Ishikawa (cell line): Measurements from ENCODE around the gene MARCO.

Experiments used
- CEBPB ChIP-seq: IDR thresholded peaks from 2 replicates; pipeline ENCODE4 v1.6.1; 2012
- CREB1 ChIP-seq: IDR thresholded peaks from 2 replicates; pipeline ENCODE4 v1.6.1; 2012; ENCODE audit warnings: low read depth
- EGR1 ChIP-seq: IDR thresholded peaks from 2 replicates; pipeline ENCODE4 v1.6.1; 2012
- EP300 ChIP-seq: IDR thresholded peaks from 2 replicates; pipeline ENCODE4 v1.6.1; 2012; ENCODE audit warnings: borderline replicate concordance
- FOXM1 ChIP-seq: IDR thresholded peaks from 2 replicates; pipeline ENCODE4 v1.6.1; 2012; ENCODE audit warnings: low read depth, borderline replicate concordance
- NFIC ChIP-seq: IDR thresholded peaks from 2 replicates; pipeline ENCODE4 v1.6.1; 2012
- RAD21 ChIP-seq: IDR thresholded peaks from 2 replicates; pipeline ENCODE4 v1.6.1; 2012; ENCODE audit warnings: low read depth
- TAF1 ChIP-seq: IDR thresholded peaks from 2 replicates; pipeline ENCODE4 v1.6.1; 2012; ENCODE audit warnings: low read depth, mild to moderate bottlenecking
- TCF12 ChIP-seq: IDR thresholded peaks from 2 replicates; pipeline ENCODE4 v1.6.1; 2012; ENCODE audit warnings: low read depth
- TEAD4 ChIP-seq: IDR thresholded peaks from 2 replicates; pipeline ENCODE4 v1.6.1; 2012
- USF1 ChIP-seq: IDR thresholded peaks from 2 replicates; pipeline ENCODE4 v1.6.1; 2012
- YY1 ChIP-seq: IDR thresholded peaks from 2 replicates; pipeline ENCODE4 v1.6.1; 2012; ENCODE audit warnings: low read depth
- ZBTB7A ChIP-seq: IDR thresholded peaks from 2 replicates; pipeline ENCODE4 v1.6.1; 2012; ENCODE audit warnings: low read depth
- TF ChIP-seq, protein P1 (sequence below): IDR thresholded peaks from 2 replicates; pipeline ENCODE4 v1.6.1; 2012; ENCODE audit warnings: low read depth, mild to moderate bottlenecking
- TF ChIP-seq, protein P2 (sequence below): IDR thresholded peaks from 2 replicates; pipeline ENCODE4 v1.6.1; 2012

Gene MARCO

DNA sequence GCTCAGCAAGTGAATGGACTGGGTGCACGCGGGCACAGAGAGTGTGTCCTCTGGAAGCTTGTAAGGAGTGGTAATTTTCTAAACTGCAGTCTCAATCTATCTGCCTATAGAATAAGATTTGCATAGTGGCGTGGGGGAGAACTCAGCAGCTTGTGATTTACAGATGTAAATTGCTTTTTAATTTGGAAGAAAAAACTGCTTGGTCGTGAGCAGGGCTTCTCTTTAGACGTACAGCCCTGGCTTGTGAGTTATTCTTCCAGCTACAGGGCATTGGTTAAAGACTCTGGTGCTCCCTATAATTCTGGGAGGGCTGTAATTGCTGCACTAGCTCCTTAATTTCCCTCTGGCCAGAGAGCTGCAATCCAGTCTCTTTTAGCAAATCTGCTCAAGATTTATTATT lies 84.9 kb downstream of the MARCO start:
- no peak for TF ChIP-seq NFIC
- TF ChIP-seq, protein P1, sequence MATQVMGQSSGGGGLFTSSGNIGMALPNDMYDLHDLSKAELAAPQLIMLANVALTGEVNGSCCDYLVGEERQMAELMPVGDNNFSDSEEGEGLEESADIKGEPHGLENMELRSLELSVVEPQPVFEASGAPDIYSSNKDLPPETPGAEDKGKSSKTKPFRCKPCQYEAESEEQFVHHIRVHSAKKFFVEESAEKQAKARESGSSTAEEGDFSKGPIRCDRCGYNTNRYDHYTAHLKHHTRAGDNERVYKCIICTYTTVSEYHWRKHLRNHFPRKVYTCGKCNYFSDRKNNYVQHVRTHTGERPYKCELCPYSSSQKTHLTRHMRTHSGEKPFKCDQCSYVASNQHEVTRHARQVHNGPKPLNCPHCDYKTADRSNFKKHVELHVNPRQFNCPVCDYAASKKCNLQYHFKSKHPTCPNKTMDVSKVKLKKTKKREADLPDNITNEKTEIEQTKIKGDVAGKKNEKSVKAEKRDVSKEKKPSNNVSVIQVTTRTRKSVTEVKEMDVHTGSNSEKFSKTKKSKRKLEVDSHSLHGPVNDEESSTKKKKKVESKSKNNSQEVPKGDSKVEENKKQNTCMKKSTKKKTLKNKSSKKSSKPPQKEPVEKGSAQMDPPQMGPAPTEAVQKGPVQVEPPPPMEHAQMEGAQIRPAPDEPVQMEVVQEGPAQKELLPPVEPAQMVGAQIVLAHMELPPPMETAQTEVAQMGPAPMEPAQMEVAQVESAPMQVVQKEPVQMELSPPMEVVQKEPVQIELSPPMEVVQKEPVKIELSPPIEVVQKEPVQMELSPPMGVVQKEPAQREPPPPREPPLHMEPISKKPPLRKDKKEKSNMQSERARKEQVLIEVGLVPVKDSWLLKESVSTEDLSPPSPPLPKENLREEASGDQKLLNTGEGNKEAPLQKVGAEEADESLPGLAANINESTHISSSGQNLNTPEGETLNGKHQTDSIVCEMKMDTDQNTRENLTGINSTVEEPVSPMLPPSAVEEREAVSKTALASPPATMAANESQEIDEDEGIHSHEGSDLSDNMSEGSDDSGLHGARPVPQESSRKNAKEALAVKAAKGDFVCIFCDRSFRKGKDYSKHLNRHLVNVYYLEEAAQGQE = no peak
- TF ChIP-seq TCF12 = no peak
- TF ChIP-seq ZBTB7A = no peak
- no peak for TF ChIP-seq USF1
- no peak for TF ChIP-seq EGR1
- TF ChIP-seq CEBPB = no peak
- no peak for TF ChIP-seq YY1
- TF ChIP-seq TEAD4 = no peak
- TF ChIP-seq CREB1 = no peak
- TF ChIP-seq RAD21 = no peak
- TF ChIP-seq TAF1 = no peak
- TF ChIP-seq EP300 = no peak
- TF ChIP-seq FOXM1 = no peak
- TF ChIP-seq, protein P2, sequence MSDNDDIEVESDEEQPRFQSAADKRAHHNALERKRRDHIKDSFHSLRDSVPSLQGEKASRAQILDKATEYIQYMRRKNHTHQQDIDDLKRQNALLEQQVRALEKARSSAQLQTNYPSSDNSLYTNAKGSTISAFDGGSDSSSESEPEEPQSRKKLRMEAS = no peak

DNA sequence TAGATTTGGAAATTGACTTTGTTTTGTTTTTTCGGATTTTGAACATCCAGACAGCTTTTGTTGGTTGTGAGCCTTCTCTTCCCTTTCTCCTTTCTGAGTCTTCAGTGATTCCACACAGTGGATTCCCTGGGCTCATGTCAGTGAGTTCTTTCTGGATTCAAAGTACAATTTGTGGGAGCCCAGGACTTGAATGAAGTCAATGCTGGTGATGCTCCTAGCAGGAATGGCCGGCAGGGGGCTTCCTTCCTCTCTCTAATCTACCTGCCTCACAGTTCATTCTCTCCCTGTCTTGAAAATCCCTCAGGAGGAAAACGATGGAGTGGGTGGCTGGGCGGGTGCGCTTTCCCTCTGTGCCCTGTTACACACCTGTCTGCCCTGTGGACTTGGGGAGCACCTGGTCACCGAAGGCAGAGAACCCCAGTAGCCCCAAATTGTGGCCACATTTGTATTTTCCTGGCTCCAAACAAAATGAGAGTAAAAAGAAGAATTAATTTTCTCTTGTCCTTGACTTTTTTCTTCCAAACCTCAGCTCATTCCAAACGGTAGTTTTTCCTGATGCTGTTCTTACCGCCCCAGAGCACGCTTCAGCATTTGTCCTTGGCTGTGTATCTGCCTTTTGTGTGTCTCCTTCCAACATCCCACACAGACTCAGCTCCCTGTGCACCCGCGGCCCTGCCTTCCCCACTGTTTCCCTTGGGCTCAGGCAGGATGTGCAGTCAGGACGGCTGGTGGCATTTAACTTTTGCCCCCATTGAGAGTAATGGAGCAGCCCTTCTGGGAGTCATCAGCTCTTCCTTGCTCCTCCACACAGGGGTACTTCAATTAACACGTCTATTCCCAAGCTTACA lies 86.6 kb downstream of the MARCO start:
- TF ChIP-seq USF1 = no peak
- peak; percentile 49 for TF ChIP-seq RAD21

GRCh38 chr2:119029297-119029696 lies 87.3 kb downstream of the MARCO start:
- no peak for TF ChIP-seq TAF1
- no peak for TF ChIP-seq USF1
- TF ChIP-seq TCF12 = no peak
- TF ChIP-seq FOXM1 = no peak
- TF ChIP-seq NFIC = no peak
- TF ChIP-seq, protein P2 = no peak
- TF ChIP-seq EP300 = no peak
- no peak for TF ChIP-seq RAD21
- TF ChIP-seq, protein P1 = no peak
- TF ChIP-seq CEBPB = no peak
- no peak for TF ChIP-seq EGR1
- TF ChIP-seq ZBTB7A = no peak
- TF ChIP-seq TEAD4 = no peak
- TF ChIP-seq YY1 = no peak
- no peak for TF ChIP-seq CREB1

- no peak for TF ChIP-seq USF1
Measured at GRCh38 chr2:119040730-119041129, 98.7 kb downstream of the MARCO start.
